SK-N-MC (cell line): Measurements from ENCODE around the gene CARMIL1.

ENCODE experiments used
- EZH2 ChIP-seq: fragments of 200-600 bp; sonication (generic); IDR thresholded peaks from one replicate; pipeline ENCODE4 v1.6.1; 2017; ENCODE audit warnings: antibody characterized with exemption
- FOXP2 ChIP-seq: optimal IDR thresholded peaks from 2 replicates; pipeline ENCODE3; 2011; ENCODE audit warnings: mild to moderate bottlenecking, moderate library complexity; ENCODE audit not compliant: insufficient read depth; ENCODE audit errors: extremely low read length, control extremely low read depth
- POLR2AphosphoS5 ChIP-seq: IDR thresholded peaks from 2 replicates; pipeline ENCODE4 v1.6.1; 2012; ENCODE audit warnings: mild to moderate bottlenecking, low read depth, low read length, borderline replicate concordance

GRCh38 chr6:25359891-25360290 is 80.7 kb downstream of the CARMIL1 start:
- TF ChIP-seq EZH2 (no peak), POLR2AphosphoS5 (no peak), FOXP2 (no peak)
